GM19238 (cell line): Measurements from ENCODE around the gene VTI1A.
"Not testable (repeated sequence)": the region's sequence is repeated elsewhere in the genome, so short reads cannot be mapped to it uniquely, and the experiment has no call there.

ENCODE experiments used
- DNase-seq: peaks from one replicate; pipeline ENCODE4 v3.0.0; 2011; ENCODE audit warnings: low spot score; ENCODE audit not compliant: insufficient read length

The VTI1A gene

GRCh38 chr10:112587729-112588128, 140.7 kb downstream of the VTI1A start:
- no peak for DNase-seq

GRCh38 chr10:112588225-112588990, 141.4 kb downstream of the VTI1A start:
- no peak for DNase-seq

- no peak for DNase-seq
Measured at GRCh38 chr10:112589081-112589480, 142.1 kb downstream of the VTI1A start.

- DNase-seq: not testable (repeated sequence)
Measured at GRCh38 chr10:112590786-112591185, 143.8 kb downstream of the VTI1A start.

- DNase-seq: no peak
Measured at GRCh38 chr10:112593023-112593422, 146.0 kb downstream of the VTI1A start.

- DNase-seq: no peak
Measured at GRCh38 chr10:112601214-112602090, 154.4 kb downstream of the VTI1A start.

- no peak for DNase-seq
Measured at GRCh38 chr10:112603062-112603461, 156.0 kb downstream of the VTI1A start.

- no peak for DNase-seq
Measured at GRCh38 chr10:112605063-112605462, 158.0 kb downstream of the VTI1A start.

- DNase-seq: no peak
Measured at GRCh38 chr10:112607506-112607905, 160.5 kb downstream of the VTI1A start.

GRCh38 chr10:112613620-112614019, 166.6 kb downstream of the VTI1A start:
- no peak for DNase-seq

GRCh38 chr10:112614072-112614471, 167.1 kb downstream of the VTI1A start:
- DNase-seq: no peak

- no peak for DNase-seq
Measured at GRCh38 chr10:112614586-112614985, 167.6 kb downstream of the VTI1A start.

GRCh38 chr10:112615269-112615668, 168.3 kb downstream of the VTI1A start:
- DNase-seq: no peak

- no peak for DNase-seq
Measured at GRCh38 chr10:112616647-112617046, 169.6 kb downstream of the VTI1A start.

- no peak for DNase-seq
Measured at GRCh38 chr10:112618814-112619213, 171.8 kb downstream of the VTI1A start.

- no peak for DNase-seq
Measured at GRCh38 chr10:112619556-112619955, 172.5 kb downstream of the VTI1A start.

GRCh38 chr10:112622786-112623185, 175.8 kb downstream of the VTI1A start:
- no peak for DNase-seq

- DNase-seq: no peak
Measured at GRCh38 chr10:112624546-112625048, 177.6 kb downstream of the VTI1A start.

- DNase-seq: no peak
Measured at GRCh38 chr10:112628951-112629609, 182.1 kb downstream of the VTI1A start.

GRCh38 chr10:112631501-112632400, 184.7 kb downstream of the VTI1A start:
- no peak for DNase-seq
